KMS-11 (cell line): ENCODE data around the gene TMEM255A.

Experiments
- H2AFZ ChIP-seq: fragments of 200-600 bp; sonication (generic); 2 replicates; pipeline ENCODE4 v1.6.1; 2016; ENCODE audit warnings: antibody characterized with exemption, mixed run types, low read depth
- H3K27ac ChIP-seq: fragments of 200-600 bp; sonication (generic); 2 replicates; pipeline ENCODE4 v1.6.1; 2016; ENCODE audit warnings: mild to moderate bottlenecking, mixed run types
- H3K27me3 ChIP-seq: fragments of 200-600 bp; sonication (generic); 2 replicates; pipeline ENCODE4 v1.6.1; 2017; ENCODE audit warnings: mild to moderate bottlenecking, low read depth, mixed run types, moderate library complexity; ENCODE audit not compliant: insufficient read depth
- H3K36me3 ChIP-seq: fragments of 200-600 bp; sonication (generic); 2 replicates; pipeline ENCODE4 v1.6.1; 2017; ENCODE audit warnings: mild to moderate bottlenecking, mixed run types; ENCODE audit not compliant: insufficient read depth
- H3K4me1 ChIP-seq: fragments of 200-600 bp; sonication (generic); 2 replicates; pipeline ENCODE4 v1.6.1; 2016; ENCODE audit warnings: mild to moderate bottlenecking, low read depth, mixed run types; ENCODE audit not compliant: poor library complexity, severe bottlenecking
- H3K4me2 ChIP-seq: fragments of 200-600 bp; sonication (generic); 2 replicates; pipeline ENCODE4 v1.7.0; 2016; ENCODE audit warnings: mild to moderate bottlenecking, mixed run types
- H3K4me3 ChIP-seq: fragments of 200-600 bp; sonication (generic); IDR thresholded peaks from 2 replicates; pipeline ENCODE4 v1.6.1; 2017; ENCODE audit warnings: low read depth, low read length, mixed read lengths; ENCODE audit not compliant: insufficient read depth
- H3K79me2 ChIP-seq: fragments of 200-600 bp; sonication (generic); 2 replicates; pipeline ENCODE4 v1.6.1; 2016; ENCODE audit warnings: low read depth, mixed run types; ENCODE audit not compliant: insufficient read depth
- H3K9ac ChIP-seq: fragments of 200-600 bp; sonication (generic); 2 replicates; pipeline ENCODE4 v1.6.1; 2016; ENCODE audit warnings: mild to moderate bottlenecking, mixed run types
- H4K20me1 ChIP-seq: fragments of 200-600 bp; sonication (generic); 2 replicates; pipeline ENCODE4 v1.6.1; 2016; ENCODE audit warnings: mild to moderate bottlenecking, mixed run types; ENCODE audit not compliant: insufficient read depth
- TF ChIP-seq, protein P1 (sequence below): fragments of 200-600 bp; sonication (generic); conservative IDR thresholded peaks from 2 replicates; pipeline ENCODE4 v1.6.1; 2017; ENCODE audit warnings: low read depth, mild to moderate bottlenecking, antibody characterized with exemption, low read length, moderate library complexity, mixed read lengths

TMEM255A gene

DNA sequence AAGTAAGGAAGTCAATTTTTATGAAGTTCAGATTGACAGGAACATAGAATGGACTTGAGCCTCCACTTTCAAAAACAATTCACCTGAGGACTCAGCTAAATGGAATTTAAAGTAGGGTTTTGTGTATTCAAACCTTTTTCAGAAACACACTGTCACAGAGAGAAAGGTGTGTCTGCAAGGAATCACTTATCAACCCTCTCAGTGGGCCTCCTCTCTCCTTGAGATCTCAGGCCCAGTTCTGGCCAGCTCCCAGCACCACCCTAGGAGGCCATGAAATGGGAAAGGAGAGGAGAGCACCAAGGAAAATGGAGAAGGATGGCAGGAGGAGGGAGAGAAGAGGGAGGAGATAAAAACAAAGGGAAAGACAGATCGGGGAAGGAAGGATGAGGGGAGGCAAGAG is 28.6 kb downstream of the TMEM255A start:
- H3K79me2 ChIP-seq, result no peaks in the 10 kb centered on the region
- H2AFZ ChIP-seq, result no peak overlapping the region
- no peak overlapping the region for H3K27ac ChIP-seq
- no peaks in the 10 kb centered on the region for H4K20me1 ChIP-seq
- no peak overlapping the region for H3K4me3 ChIP-seq
- no peaks in the 10 kb centered on the region for H3K36me3 ChIP-seq
- H3K4me1 ChIP-seq, result peaks cover 12% of the 10 kb centered on the region
- H3K9ac ChIP-seq, result no peak overlapping the region
- H3K27me3 ChIP-seq, result no peaks in the 10 kb centered on the region
- H3K4me2 ChIP-seq, result no peak overlapping the region
- TF ChIP-seq, protein P1, sequence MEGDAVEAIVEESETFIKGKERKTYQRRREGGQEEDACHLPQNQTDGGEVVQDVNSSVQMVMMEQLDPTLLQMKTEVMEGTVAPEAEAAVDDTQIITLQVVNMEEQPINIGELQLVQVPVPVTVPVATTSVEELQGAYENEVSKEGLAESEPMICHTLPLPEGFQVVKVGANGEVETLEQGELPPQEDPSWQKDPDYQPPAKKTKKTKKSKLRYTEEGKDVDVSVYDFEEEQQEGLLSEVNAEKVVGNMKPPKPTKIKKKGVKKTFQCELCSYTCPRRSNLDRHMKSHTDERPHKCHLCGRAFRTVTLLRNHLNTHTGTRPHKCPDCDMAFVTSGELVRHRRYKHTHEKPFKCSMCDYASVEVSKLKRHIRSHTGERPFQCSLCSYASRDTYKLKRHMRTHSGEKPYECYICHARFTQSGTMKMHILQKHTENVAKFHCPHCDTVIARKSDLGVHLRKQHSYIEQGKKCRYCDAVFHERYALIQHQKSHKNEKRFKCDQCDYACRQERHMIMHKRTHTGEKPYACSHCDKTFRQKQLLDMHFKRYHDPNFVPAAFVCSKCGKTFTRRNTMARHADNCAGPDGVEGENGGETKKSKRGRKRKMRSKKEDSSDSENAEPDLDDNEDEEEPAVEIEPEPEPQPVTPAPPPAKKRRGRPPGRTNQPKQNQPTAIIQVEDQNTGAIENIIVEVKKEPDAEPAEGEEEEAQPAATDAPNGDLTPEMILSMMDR, result no peak

DNA sequence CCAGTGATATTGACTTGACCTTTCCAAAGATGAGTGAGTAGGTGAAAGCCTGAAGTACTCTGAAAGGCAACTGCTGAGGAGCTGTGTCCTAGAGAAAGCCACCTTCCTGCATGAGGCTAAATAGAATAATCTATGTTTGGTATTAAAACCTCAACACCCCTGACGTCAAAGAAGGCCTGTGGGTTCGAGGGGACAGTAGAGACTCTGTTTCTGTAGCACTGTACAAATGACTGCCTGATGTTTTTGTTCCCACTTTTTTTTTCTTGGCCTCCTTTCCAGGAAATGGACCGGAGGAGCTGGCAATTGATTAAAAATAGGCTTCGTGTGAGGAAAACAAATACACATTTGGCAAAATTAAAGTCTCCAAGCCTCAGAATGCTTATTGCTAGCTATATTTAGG is 29.5 kb downstream of the TMEM255A start:
- no peak overlapping the region for H2AFZ ChIP-seq
- no peak overlapping the region for H3K4me3 ChIP-seq
- no peak overlapping the region for H3K27ac ChIP-seq
- no peaks in the 10 kb centered on the region for H3K79me2 ChIP-seq
- no peaks in the 10 kb centered on the region for H3K27me3 ChIP-seq
- TF ChIP-seq, protein P1, result no peak
- H4K20me1 ChIP-seq, result no peaks in the 10 kb centered on the region
- no peak overlapping the region for H3K9ac ChIP-seq
- no peaks in the 10 kb centered on the region for H3K36me3 ChIP-seq
- peaks cover 3% of the 10 kb centered on the region for H3K4me1 ChIP-seq
- H3K4me2 ChIP-seq, result no peak overlapping the region

DNA sequence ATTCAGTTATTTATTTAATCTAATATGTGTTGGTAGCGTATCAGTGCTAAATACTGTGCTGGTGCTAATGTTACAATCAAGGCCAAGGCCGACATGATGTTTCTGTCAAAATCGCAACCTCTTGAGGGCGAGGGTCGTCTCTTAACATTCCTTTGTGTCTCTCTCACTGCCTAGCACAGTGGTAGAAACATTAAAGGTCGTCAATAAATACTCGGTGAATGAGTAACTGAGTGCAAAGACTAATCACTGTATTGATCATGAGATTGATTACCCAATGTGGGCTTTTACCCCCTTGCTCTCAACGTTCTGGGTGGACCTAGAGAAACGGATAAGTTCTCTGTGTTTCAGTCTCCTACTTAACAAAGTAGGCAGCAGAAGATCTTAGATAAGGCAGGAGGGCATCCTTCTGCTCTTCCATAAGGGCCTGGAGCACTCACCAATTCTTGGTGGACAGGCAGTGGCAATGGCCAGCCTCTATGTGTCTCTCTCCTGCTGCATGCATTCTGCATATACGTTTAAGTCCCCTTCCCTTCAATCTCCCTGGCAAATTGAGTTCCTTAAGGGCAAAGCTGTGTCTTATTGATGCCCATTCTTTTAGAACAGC is 30.1 kb downstream of the TMEM255A start:
- Histone ChIP-seq H3K9ac (no peak overlapping the region), H3K4me1 (no peaks in the 10 kb centered on the region), H2AFZ (no peak overlapping the region), H3K36me3 (no peaks in the 10 kb centered on the region), H3K27ac (no peak overlapping the region), H3K79me2 (no peaks in the 10 kb centered on the region), H4K20me1 (no peaks in the 10 kb centered on the region), H3K4me3 (no peak overlapping the region), H3K27me3 (no peaks in the 10 kb centered on the region), H3K4me2 (no peak overlapping the region)
- TF ChIP-seq, protein P1, result no peak

DNA sequence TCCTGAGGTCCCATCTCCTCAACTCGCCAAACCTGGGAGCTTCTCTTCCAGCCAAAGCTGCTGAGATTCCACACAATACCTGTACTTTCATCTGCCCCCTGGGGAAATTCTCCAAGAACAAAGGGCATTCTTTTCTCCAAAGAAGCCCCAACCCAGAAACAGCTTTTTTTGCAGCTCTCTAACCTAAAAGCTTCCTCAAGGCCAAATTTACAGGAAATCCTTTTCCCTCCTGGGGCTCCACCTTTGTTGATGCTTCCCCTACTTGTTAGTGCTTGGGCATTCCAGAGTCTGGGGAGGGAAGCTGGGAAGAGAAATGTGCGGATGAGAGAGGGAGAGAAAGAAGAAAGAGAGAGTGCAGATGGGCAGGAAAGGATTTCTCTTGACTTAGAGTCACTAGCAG is 36.3 kb downstream of the TMEM255A start:
- no peak overlapping the region for H3K9ac ChIP-seq
- H3K4me3 ChIP-seq, result no peak overlapping the region
- no peaks in the 10 kb centered on the region for H3K36me3 ChIP-seq
- no peaks in the 10 kb centered on the region for H4K20me1 ChIP-seq
- no peaks in the 10 kb centered on the region for H3K4me1 ChIP-seq
- no peak overlapping the region for H3K4me2 ChIP-seq
- H3K79me2 ChIP-seq, result no peaks in the 10 kb centered on the region
- H2AFZ ChIP-seq, result no peak overlapping the region
- no peaks in the 10 kb centered on the region for H3K27me3 ChIP-seq
- H3K27ac ChIP-seq, result no peak overlapping the region
- TF ChIP-seq, protein P1, result no peak
